Smooth muscle cell (in vitro differentiated cells): ENCODE results near the gene ANKRD33B. TPM values are rescaled to one million over a fixed set of nuclear protein-coding genes. Genes with fewer than 3 reads are reported as not detected.

ENCODE experiments used
- DNase-seq: peaks from one replicate; lab custom pipeline; 2025; ENCODE audit not compliant: unreplicated experiment; lab: John Stamatoyannopoulos, UW
- H2AFZ ChIP-seq: fragments of 200-600 bp; sonication (generic); 2 replicates; pipeline ENCODE4 v1.6.0; 2016; ENCODE audit warnings: antibody characterized with exemption, low read depth, mild to moderate bottlenecking
- H3F3A ChIP-seq: fragments of 200-600 bp; sonication (generic); 2 replicates; pipeline ENCODE4 v1.6.0; 2017; ENCODE audit warnings: antibody characterized with exemption, low read depth
- H3K27ac ChIP-seq: fragments of 200-600 bp; sonication (generic); 2 replicates; pipeline ENCODE4 v1.5.1; 2016; ENCODE audit warnings: low read depth, mild to moderate bottlenecking
- H3K27me3 ChIP-seq: fragments of 200-600 bp; sonication (generic); 2 replicates; pipeline ENCODE4 v1.6.1; 2016; ENCODE audit warnings: low read depth, mild to moderate bottlenecking
- H3K36me3 ChIP-seq: fragments of 200-600 bp; sonication (generic); 2 replicates; pipeline ENCODE4 v1.5.1; 2016; ENCODE audit warnings: low read depth
- H3K4me1 ChIP-seq: fragments of 200-600 bp; sonication (generic); 2 replicates; pipeline ENCODE4 v1.5.1; 2016; ENCODE audit warnings: low read depth
- H3K4me2 ChIP-seq: fragments of 200-600 bp; sonication (generic); 2 replicates; pipeline ENCODE4 v1.6.0; 2016; ENCODE audit warnings: mild to moderate bottlenecking
- H3K4me3 ChIP-seq: fragments of 200-600 bp; sonication (generic); 2 replicates; pipeline ENCODE4 v1.5.1; 2016; ENCODE audit warnings: mild to moderate bottlenecking
- H3K79me2 ChIP-seq: fragments of 200-600 bp; sonication (generic); 2 replicates; pipeline ENCODE4 v1.6.0; 2016; ENCODE audit warnings: low read depth, mild to moderate bottlenecking
- H3K9ac ChIP-seq: fragments of 200-600 bp; sonication (generic); 2 replicates; pipeline ENCODE4 v1.6.0; 2016; ENCODE audit warnings: low read depth
- H3K9me3 ChIP-seq: fragments of 200-600 bp; sonication (generic); replicated peaks from 2 replicates; pipeline ENCODE4 v1.5.1; 2016; ENCODE audit warnings: low read depth
- H4K20me1 ChIP-seq: fragments of 200-600 bp; sonication (generic); 2 replicates; pipeline ENCODE4 v1.6.0; 2016; ENCODE audit warnings: low read depth
- WGBS: methylation state at CpG from one replicate; pipeline ENCODE4 v1.1.7; 2016; ENCODE audit warnings: low lambda C conversion rate; 5-methylcytosine and 5-hydroxymethylcytosine counted together
- polyA plus RNA-seq: library from polyadenylated mRNA; unstranded; fragments of >200 nt; fragmentation: Nextera tagmentation; extraction: Ambion mirVana; gene quantifications from 2 replicates; pipeline ENCODE4 v1.2.1, GENCODE V29; 2016
- total RNA-seq: library from RNA; depleted of rRNA; stranded (reverse); fragments of >200 nt; gene quantifications from 2 replicates; pipeline ENCODE4 v1.2.3, GENCODE V29; 2014
- TF ChIP-seq, protein P1 (sequence below): fragments of 200-600 bp; sonication (generic); IDR thresholded peaks from 2 replicates; pipeline ENCODE4 v1.5.1; 2017; ENCODE audit warnings: borderline replicate concordance, mild to moderate bottlenecking, antibody characterized with exemption; ENCODE audit not compliant: insufficient read depth, poor library complexity, severe bottlenecking

The ANKRD33B gene
- total and polyA plus RNA-seq, 2 experiments from 2014 or later = 1.2 to 2.2 TPM

DNA sequence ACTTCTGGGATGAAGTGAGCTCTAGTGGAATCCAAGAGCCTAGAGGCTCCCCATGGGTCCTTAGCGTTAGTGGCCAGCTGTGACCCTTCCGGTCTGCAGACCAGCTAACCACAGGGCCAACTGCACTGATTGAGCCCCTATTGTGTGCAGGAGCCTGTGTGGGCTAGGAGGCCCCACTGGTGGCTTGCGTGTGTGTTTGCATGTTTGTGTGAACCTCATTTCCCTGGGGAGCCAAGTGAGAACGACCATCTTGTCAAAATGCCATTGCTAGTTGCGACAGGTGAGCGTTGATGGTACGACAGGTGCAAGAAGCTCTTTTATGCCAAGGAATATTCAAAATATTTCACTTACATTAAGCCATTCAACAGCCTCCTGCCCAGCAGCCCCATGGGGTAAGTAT is 44.1 kb upstream of the ANKRD33B start:
- DNase-seq = no peak
- TF ChIP-seq, protein P1, sequence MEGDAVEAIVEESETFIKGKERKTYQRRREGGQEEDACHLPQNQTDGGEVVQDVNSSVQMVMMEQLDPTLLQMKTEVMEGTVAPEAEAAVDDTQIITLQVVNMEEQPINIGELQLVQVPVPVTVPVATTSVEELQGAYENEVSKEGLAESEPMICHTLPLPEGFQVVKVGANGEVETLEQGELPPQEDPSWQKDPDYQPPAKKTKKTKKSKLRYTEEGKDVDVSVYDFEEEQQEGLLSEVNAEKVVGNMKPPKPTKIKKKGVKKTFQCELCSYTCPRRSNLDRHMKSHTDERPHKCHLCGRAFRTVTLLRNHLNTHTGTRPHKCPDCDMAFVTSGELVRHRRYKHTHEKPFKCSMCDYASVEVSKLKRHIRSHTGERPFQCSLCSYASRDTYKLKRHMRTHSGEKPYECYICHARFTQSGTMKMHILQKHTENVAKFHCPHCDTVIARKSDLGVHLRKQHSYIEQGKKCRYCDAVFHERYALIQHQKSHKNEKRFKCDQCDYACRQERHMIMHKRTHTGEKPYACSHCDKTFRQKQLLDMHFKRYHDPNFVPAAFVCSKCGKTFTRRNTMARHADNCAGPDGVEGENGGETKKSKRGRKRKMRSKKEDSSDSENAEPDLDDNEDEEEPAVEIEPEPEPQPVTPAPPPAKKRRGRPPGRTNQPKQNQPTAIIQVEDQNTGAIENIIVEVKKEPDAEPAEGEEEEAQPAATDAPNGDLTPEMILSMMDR = no peak
- H2AFZ ChIP-seq = no peak overlapping the region
- WGBS = 92% methylated on average over 7 of the region's 7 CpGs
- no peaks in the 10 kb centered on the region for H3K36me3 ChIP-seq
- no peaks in the 10 kb centered on the region for H3K9me3 ChIP-seq
- no peak overlapping the region for H3K4me3 ChIP-seq
- no peak overlapping the region for H3K4me2 ChIP-seq
- H3K27me3 ChIP-seq = no peaks in the 10 kb centered on the region
- no peak overlapping the region for H3K9ac ChIP-seq
- no peaks in the 10 kb centered on the region for H3K79me2 ChIP-seq
- no peaks in the 10 kb centered on the region for H3F3A ChIP-seq
- H3K4me1 ChIP-seq = no peaks in the 10 kb centered on the region
- H3K27ac ChIP-seq = no peak overlapping the region
- H4K20me1 ChIP-seq = no peaks in the 10 kb centered on the region

DNA sequence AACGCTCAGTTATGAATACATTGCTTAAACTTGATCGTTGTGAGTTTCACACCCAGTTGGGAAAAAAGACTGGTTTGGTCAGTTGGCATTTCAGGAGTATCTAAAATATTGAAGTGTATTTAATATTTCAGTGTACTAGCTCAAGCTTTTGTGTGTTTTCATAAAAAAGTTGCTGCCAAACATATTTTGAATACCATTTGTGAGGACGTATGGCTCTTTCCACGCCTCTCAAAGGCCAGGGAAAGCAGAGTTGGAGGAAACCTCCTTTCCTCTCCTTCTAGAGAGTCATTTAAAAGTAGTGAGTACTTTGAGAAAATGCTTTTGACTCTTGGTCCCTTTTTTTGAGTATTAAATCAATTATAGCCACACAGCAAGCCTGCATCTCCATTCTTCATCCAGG is 43.2 kb upstream of the ANKRD33B start:
- no peak for DNase-seq
- Histone ChIP-seq H3K4me1 (peaks cover 4% of the 10 kb centered on the region), H3K36me3 (no peaks in the 10 kb centered on the region), H3K27ac (no peak overlapping the region), H3F3A (no peaks in the 10 kb centered on the region), H2AFZ (no peak overlapping the region), H3K4me2 (no peak overlapping the region), H3K79me2 (no peaks in the 10 kb centered on the region), H4K20me1 (no peaks in the 10 kb centered on the region), H3K4me3 (no peak overlapping the region), H3K9me3 (no peaks in the 10 kb centered on the region), H3K27me3 (no peaks in the 10 kb centered on the region), H3K9ac (no peak overlapping the region)
- TF ChIP-seq, protein P1 = no peak
- 82% methylated on average over 4 of the region's 4 CpGs for WGBS

DNA sequence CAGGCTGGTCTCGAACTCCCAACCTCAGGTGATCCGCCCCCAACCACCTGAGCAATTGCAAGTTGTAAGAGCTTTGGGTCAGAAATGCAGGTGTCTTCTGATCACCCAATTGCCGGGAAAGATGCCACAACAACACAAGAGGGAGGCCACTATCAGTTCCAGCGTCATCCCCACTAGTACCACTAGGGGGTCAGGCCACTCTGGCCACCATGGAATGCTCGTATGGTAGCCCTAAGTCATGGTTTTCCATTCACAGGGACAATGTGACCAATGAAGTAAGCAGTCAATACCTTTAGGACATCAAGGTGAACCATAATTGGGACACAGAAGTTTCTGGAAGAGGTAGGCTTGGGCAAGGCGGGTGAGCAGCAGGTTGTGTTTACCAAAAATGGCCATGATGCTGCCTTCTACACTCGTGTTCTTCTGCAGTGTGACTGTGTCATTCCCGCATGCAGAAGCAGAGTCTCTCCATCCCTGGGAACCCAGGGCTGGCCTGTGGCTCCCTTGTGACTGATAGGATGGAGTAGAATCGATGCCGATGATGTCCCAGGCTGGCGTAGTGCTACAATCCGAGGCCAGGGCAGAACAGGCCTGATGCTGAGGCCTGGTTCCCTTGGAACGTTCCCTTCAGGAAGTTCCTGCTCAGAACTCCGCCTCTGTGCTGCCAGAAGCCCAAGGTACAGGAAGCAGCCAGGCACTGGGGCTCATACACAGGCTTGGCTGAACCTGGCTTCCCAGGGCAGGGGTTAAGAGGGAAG is 42.2 kb upstream of the ANKRD33B start:
- Histone ChIP-seq H3K9ac (no peak overlapping the region), H3K79me2 (no peaks in the 10 kb centered on the region), H3F3A (no peaks in the 10 kb centered on the region), H3K27me3 (no peaks in the 10 kb centered on the region), H3K4me3 (no peak overlapping the region), H4K20me1 (no peaks in the 10 kb centered on the region), H3K9me3 (no peaks in the 10 kb centered on the region), H3K4me1 (peaks cover 4% of the 10 kb centered on the region), H3K36me3 (no peaks in the 10 kb centered on the region), H3K4me2 (no peak overlapping the region), H2AFZ (no peak overlapping the region), H3K27ac (no peak overlapping the region)
- no peak for DNase-seq
- TF ChIP-seq, protein P1 = peak; percentile 27
- WGBS = 94% methylated on average over 14 of the region's 14 CpGs

DNA sequence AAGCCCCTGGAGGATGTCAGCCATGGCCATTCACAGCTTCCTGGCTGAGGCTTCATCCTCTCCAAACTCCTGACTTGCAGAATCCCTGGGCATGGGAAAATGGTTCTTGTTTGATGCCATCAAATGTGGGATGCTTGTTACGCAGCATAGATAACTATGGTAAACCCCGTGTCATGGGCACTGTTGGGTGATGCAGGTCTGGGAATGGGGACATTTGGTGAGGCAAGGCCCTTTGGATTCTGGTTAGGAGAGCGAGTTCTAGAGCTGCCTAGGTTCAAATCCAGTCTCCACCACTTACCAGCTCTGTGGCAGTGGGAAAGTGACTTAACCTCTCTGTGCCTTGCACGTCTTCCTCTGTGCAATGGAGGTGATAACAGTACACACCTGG is 41.7 kb upstream of the ANKRD33B start:
- Histone ChIP-seq H3K27me3 (no peaks in the 10 kb centered on the region), H3K27ac (no peak overlapping the region), H3K79me2 (no peaks in the 10 kb centered on the region), H3K4me1 (peaks cover 5% of the 10 kb centered on the region), H3K9ac (no peak overlapping the region), H3K4me3 (no peak overlapping the region), H4K20me1 (no peaks in the 10 kb centered on the region), H3K36me3 (no peaks in the 10 kb centered on the region), H2AFZ (no peak overlapping the region), H3F3A (no peaks in the 10 kb centered on the region), H3K9me3 (no peaks in the 10 kb centered on the region), H3K4me2 (no peak overlapping the region)
- TF ChIP-seq, protein P1 = no peak
- WGBS = 100% methylated on average over 4 of the region's 4 CpGs
- no peak for DNase-seq
